SK-N-MC (cell line): Measurements from ENCODE around the gene INPP4B.
"Not testable (repeated sequence)": the region's sequence is repeated elsewhere in the genome, so short reads cannot be mapped to it uniquely, and the experiment has no call there.

Source experiments
- DNase-seq: peaks from one replicate; pipeline ENCODE4 v3.0.0-alpha.2; 2011; ENCODE audit warnings: low read depth, low spot score
- H3K27ac ChIP-seq: fragments of 200-600 bp; sonication (generic); 2 replicates; pipeline ENCODE4 v1.5.1; 2016; ENCODE audit warnings: mixed run types
- H3K36me3 ChIP-seq: fragments of 200-600 bp; sonication (generic); 2 replicates; pipeline ENCODE4 v1.6.1; 2017; ENCODE audit warnings: antibody characterized with exemption, low read length, mixed read lengths; ENCODE audit not compliant: insufficient read depth
- H3K4me3 ChIP-seq: fragments of 200-600 bp; sonication (generic); 2 replicates; pipeline ENCODE4 v1.5.1; 2016
- H3K9ac ChIP-seq: fragments of 200-600 bp; sonication (generic); 2 replicates; pipeline ENCODE4 v1.8.0; 2017; ENCODE audit warnings: mixed run types, mixed read lengths; ENCODE audit not compliant: insufficient read length
- H3K9me3 ChIP-seq: fragments of 200-600 bp; sonication (generic); 2 replicates; pipeline ENCODE4 v1.6.1; 2017; ENCODE audit warnings: low read depth, mild to moderate bottlenecking, antibody characterized with exemption, low read length, moderate library complexity, mixed read lengths
- EZH2 ChIP-seq: fragments of 200-600 bp; sonication (generic); IDR thresholded peaks from one replicate; pipeline ENCODE4 v1.6.1; 2017; ENCODE audit warnings: antibody characterized with exemption
- FOXP2 ChIP-seq: optimal IDR thresholded peaks from 2 replicates; pipeline ENCODE3; 2011; ENCODE audit warnings: mild to moderate bottlenecking, moderate library complexity; ENCODE audit not compliant: insufficient read depth; ENCODE audit errors: extremely low read length, control extremely low read depth
- POLR2AphosphoS5 ChIP-seq: IDR thresholded peaks from 2 replicates; pipeline ENCODE4 v1.6.1; 2012; ENCODE audit warnings: mild to moderate bottlenecking, low read depth, low read length, borderline replicate concordance

Gene INPP4B

DNA sequence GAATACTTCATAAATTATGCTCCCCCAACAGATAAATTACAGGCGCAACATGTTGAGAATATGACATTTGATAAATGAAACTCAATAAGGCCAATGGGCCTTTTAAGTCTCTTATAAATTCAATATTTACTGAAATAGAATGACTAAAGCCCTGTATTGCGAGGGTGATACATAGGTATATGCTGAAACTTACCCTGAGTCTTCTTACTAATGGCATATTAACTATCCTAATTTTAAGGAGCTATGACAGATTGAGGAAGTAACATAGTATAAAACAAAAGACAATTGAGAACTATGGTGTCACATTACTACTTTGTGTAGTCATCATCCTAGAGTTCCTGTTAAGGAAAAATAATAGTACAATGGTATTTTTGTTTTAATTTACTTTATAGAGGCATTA, 769.1 kb downstream of the INPP4B start:
- Histone ChIP-seq H3K27ac (no peak overlapping the region), H3K9ac (no peak overlapping the region), H3K9me3 (no peaks in the 10 kb centered on the region), H3K4me3 (no peak overlapping the region), H3K36me3 (no peaks in the 10 kb centered on the region)
- TF ChIP-seq POLR2AphosphoS5 (no peak), FOXP2 (no peak), EZH2 (no peak)
- DNase-seq: no peak

DNA sequence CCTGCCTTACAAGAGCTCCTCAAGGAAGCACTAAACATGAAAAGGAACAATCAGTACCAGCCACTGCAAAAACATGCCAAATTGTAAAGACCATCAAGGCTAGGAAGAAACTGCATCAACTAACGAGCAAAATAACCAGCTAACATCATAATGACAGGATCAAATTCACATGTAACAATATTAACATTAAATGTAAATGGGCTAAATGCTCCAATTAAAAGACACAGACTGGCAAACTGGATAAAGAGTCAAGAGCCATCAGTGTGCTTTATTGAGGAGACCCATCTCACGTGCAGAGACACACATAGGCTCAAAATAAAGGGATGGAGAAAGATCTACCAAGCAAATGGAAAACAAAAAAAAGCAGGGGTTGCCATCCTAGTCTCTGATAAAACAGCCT, 777.8 kb downstream of the INPP4B start:
- H3K27ac ChIP-seq, H3K4me3 ChIP-seq, H3K9ac ChIP-seq, DNase-seq, H3K36me3 ChIP-seq, H3K9me3 ChIP-seq: not testable (repeated sequence)

DNA sequence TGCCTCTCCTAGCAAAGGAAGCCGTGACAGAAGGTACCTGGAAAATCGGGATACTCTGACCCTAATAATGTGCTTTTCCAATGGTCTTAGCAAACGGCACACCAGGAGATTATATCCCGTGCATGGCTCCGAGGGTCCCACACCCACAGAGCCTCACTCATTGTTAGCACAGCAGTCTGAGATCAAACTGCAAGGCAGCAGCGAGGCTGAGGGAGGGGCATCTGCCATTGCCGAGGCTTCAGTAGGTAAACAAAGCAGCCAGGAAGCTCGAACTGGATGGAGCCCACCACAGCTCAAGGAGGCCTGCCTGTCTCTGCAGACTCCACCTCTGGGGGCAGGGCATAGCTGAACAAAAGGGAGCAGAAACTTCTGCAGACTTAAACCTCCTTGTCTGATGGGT, 779.5 kb downstream of the INPP4B start:
- not testable (repeated sequence) for H3K9me3 ChIP-seq, H3K4me3 ChIP-seq, H3K27ac ChIP-seq, DNase-seq, H3K36me3 ChIP-seq, H3K9ac ChIP-seq

DNA sequence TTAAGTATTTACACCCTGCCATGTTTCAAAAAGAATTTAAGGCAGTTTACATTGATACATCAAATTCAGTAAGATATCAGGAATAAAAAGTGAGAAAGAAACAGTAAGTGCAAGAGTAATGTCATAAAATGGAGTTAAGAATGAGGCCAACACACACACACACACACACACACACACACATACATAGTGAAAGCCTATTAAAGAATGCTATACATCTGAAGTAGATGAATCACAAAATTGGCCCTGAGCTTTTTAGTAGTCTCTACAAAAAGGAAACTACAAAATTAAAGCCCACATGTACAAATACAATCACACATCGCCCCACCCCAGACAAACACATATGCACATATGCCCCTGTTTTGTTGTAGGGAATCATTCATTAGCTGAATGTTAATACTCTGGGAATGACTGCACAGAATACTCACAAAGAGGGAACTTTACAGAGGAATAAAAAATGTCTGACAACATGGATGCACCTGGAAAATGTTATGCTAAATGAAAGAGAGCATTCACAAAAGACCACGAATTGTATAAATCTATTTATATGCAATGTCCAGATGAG, 780.9 kb downstream of the INPP4B start:
- H3K9me3 ChIP-seq: no peaks in the 10 kb centered on the region
- no peaks in the 10 kb centered on the region for H3K36me3 ChIP-seq
- TF ChIP-seq FOXP2 (no peak), EZH2 (no peak), POLR2AphosphoS5 (no peak)
- no peak overlapping the region for H3K27ac ChIP-seq
- H3K4me3 ChIP-seq: no peak overlapping the region
- DNase-seq: no peak
- no peak overlapping the region for H3K9ac ChIP-seq

DNA sequence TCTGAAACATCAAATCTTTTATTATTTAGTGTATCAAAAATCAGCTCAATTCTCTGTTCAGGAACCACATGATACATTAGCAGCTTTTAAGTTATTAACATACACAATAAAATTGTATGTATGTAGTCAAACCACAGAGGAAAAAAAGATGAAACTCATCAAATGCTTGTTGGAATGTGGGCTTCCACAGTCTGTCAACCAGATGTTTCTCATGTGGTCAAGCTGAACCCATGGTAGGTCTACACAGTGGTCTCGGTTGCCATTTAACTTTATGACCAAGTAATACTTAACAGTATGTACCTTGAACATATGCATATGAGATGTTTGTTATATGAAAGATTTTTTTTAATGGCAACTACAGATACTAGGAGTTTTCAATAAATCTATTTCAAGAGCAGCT, 781.9 kb downstream of the INPP4B start:
- no peak for DNase-seq
- TF ChIP-seq FOXP2 (no peak), POLR2AphosphoS5 (no peak), EZH2 (no peak)
- Histone ChIP-seq H3K9me3 (no peaks in the 10 kb centered on the region), H3K36me3 (no peaks in the 10 kb centered on the region), H3K4me3 (no peak overlapping the region), H3K27ac (no peak overlapping the region), H3K9ac (no peak overlapping the region)

DNA sequence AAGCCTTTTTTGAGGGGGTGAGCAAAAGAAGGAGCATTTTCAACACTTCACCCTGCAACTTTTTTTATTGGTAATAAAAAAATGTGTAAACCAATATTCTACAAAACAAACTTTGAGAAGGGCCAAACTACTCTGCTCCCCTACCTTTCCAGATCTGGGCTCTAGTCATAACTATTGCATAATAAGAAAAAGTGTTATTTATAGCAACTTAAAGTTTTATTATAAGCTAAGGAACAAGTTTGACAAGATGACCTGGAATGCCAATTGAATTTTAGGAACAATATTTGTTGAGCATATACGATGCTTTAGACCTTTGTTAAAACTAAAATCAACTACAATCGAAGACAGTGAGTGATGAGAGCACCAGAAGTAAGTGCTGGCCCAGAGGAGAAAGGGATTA, 800.1 kb downstream of the INPP4B start:
- Histone ChIP-seq H3K9me3 (no peaks in the 10 kb centered on the region), H3K27ac (no peak overlapping the region), H3K9ac (no peak overlapping the region), H3K36me3 (no peaks in the 10 kb centered on the region), H3K4me3 (no peak overlapping the region)
- TF ChIP-seq POLR2AphosphoS5 (no peak), FOXP2 (no peak), EZH2 (no peak)
- no peak for DNase-seq

DNA sequence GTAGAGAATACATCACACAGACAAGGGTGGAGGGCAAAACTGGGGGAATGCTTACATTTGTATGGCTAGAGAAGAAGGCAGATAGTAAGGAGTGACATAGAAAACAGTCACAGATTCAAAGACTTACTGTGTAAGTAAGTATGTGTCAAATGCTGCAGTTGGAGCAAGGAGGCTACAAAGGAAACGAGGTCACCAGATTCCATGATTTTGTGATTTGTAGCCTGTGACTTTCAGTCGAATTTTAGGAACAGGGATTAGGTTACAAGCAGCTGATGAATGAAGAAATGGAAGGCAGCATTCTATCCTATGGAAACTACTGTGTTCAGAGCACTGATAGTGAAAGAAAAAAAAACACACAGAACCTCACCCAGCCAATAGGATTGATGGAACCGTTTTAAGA, 801.8 kb downstream of the INPP4B start:
- TF ChIP-seq FOXP2 (no peak), EZH2 (no peak), POLR2AphosphoS5 (no peak)
- Histone ChIP-seq H3K27ac (no peak overlapping the region), H3K36me3 (no peaks in the 10 kb centered on the region), H3K4me3 (no peak overlapping the region), H3K9me3 (no peaks in the 10 kb centered on the region), H3K9ac (no peak overlapping the region)
- DNase-seq: no peak

DNA sequence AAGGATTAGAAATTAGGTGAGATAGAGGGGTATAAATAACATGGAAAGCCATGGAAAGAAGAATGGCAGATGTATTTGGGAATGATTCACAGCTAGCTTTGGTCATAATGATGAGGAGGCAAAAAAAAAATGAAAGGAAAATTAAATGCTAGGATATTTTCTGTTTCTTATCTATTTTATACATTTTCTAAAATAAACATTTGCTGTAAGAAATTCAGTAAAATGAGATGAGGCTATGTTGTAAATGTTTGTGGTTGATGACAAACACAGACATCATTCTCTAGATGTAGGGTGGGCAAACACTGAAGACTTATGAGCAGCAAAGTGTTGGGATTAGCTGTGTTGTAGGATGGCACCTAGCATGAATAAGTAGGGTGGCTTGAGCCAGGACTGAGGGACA, 802.6 kb downstream of the INPP4B start:
- Histone ChIP-seq H3K27ac (no peak overlapping the region), H3K9ac (no peak overlapping the region), H3K4me3 (no peak overlapping the region), H3K9me3 (no peaks in the 10 kb centered on the region), H3K36me3 (no peaks in the 10 kb centered on the region)
- TF ChIP-seq EZH2 (no peak), FOXP2 (no peak), POLR2AphosphoS5 (no peak)
- no peak for DNase-seq

DNA sequence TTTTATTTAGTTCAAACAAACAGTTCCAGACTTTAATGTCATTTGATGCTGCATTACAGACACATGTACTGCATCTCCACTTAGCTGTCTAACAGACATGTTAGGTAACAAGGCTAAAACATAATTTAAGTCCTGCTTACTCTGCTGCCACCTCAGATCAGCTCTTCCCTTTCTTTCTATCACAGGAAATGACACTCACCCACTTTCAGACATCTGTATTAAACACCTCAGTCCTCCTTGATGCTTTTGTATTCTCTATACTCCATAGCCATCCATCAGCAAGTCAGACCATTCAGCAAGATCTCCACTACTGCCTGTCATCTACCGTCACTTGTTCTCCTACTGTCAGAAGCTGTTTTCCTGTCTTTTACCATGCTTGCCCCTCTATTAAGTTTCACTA, 804.3 kb downstream of the INPP4B start:
- Histone ChIP-seq H3K4me3 (no peak overlapping the region), H3K9ac (no peak overlapping the region), H3K27ac (no peak overlapping the region), H3K9me3 (no peaks in the 10 kb centered on the region), H3K36me3 (no peaks in the 10 kb centered on the region)
- TF ChIP-seq EZH2 (no peak), FOXP2 (no peak), POLR2AphosphoS5 (no peak)
- DNase-seq: no peak
